ENCODE measurements around the gene WDR86. TPM values are rescaled to one million over a fixed set of nuclear protein-coding genes. Genes with fewer than 3 reads are reported as not detected.

The WDR86 gene
- total RNA-seq, 4 donors from 2014 or later, result 1.4 to 2.4 (median 2.0) TPM; not detected in 1

DNA sequence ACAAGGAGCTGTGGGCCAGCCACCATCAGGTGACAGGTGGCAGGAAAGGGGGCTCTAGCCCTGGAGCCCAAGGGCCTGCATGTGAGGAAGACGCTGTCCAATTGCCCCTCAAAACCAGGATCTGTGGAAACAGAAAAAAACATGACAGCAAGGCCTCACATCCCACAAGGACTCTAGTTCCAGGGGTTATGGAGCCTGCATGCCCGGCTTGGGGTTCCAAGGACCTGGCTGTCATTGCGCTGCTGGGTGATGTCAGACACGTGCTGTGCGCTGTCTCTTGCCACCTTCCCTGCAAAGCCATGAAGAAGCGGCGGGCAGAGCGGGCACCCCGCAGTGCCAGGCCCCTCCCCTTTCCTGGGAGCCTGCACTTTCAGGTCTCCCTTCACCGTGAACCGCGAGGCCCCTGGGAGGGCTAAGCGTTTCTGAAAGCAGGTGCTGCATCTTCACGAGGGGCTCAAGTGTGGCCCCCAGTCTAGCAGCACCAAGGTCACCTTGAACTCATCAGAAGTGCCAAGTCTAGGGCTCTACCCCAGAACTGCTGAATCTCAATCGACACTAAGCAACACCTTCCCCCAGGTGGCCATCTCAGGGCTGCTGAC lies 45.2 kb upstream of the WDR86 start:
- TF ChIP-seq, protein P1, sequence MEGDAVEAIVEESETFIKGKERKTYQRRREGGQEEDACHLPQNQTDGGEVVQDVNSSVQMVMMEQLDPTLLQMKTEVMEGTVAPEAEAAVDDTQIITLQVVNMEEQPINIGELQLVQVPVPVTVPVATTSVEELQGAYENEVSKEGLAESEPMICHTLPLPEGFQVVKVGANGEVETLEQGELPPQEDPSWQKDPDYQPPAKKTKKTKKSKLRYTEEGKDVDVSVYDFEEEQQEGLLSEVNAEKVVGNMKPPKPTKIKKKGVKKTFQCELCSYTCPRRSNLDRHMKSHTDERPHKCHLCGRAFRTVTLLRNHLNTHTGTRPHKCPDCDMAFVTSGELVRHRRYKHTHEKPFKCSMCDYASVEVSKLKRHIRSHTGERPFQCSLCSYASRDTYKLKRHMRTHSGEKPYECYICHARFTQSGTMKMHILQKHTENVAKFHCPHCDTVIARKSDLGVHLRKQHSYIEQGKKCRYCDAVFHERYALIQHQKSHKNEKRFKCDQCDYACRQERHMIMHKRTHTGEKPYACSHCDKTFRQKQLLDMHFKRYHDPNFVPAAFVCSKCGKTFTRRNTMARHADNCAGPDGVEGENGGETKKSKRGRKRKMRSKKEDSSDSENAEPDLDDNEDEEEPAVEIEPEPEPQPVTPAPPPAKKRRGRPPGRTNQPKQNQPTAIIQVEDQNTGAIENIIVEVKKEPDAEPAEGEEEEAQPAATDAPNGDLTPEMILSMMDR (IDR thresholded peaks at IDR 0.05), result no peak
- TF ChIP-seq POLR2A (IDR thresholded peaks at IDR 0.05), result no peak
- peak in 1 of 2 donors; percentile 72 for DNase-seq (ENCODE audit: low spot score in 2 of 2)
- 92 to 97% methylated on average over 6 to 14 of the region's 15 CpGs for WGBS, 2 donors
- intact Hi-C loops (cut with DNase I; ENCODE audit: low total_unique reads), result no loop called here
- no peak overlapping the region for H3K4me3 ChIP-seq (ENCODE audit: low read depth, poor library complexity, severe bottlenecking)

DNA sequence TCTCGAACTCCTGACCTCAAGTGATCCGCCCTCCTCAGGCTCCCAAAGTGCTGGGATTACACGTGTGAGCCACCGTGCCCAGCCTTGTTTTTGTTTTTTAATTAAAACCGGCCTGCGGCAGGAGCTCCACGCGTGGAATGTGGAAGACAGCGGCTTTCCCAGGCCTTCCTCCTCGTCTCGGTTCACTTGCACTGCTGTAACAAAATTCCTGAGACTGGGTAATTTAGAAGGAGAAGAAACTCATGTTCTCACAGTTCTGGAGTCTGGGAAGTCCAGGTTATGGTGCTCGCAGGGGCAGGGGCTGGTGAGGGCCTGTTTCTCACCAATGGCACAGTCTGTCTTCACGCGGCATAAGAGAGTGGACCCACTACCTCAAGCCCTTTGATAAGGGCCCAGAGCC lies 44.5 kb upstream of the WDR86 start:
- no peak overlapping the region for H3K4me3 ChIP-seq (ENCODE audit: low read depth, poor library complexity, severe bottlenecking)
- TF ChIP-seq, protein P1 (IDR thresholded peaks at IDR 0.05), result no peak
- TF ChIP-seq POLR2A (IDR thresholded peaks at IDR 0.05), result no peak
- WGBS, 2 donors, result 80 to 86% methylated on average over 14 of the region's 14 CpGs
- intact Hi-C loops (cut with DNase I; ENCODE audit: low total_unique reads), result no loop called here
- DNase-seq (ENCODE audit: low spot score in 2 of 2), result peak in 1 of 2 donors; percentile 80

DNA sequence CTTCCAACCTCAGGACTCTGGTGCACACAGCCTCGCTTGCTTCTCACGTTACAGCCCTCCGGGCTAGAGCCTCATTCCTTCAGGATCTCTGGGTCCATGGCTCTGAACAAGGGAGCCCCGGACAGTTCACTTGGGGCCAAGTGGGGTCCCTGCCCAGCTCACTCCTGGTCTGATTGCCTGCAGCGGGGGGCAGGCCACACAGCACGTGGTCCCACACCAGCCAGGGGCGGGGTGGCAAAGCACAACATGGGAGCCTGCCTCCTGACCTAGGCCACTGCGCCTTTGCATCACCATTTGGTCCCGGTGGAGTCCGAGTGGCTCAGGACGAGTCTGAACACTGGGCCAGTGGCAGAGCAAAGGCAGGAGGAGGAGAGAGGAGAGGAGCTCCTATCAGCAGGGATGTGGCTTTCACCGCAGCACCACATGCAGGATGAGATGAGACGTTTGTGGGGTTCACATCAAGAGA lies 43.5 kb upstream of the WDR86 start:
- H3K4me3 ChIP-seq (ENCODE audit: low read depth, poor library complexity, severe bottlenecking), result no peak overlapping the region
- intact Hi-C loops (cut with DNase I; ENCODE audit: low total_unique reads), result no loop called here
- 75 to 89% methylated on average over 11 to 13 of the region's 13 CpGs for WGBS, 2 donors
- DNase-seq (ENCODE audit: low spot score in 2 of 2), result peak in 1 of 2 donors; percentile 76
- TF ChIP-seq, protein P1 (IDR thresholded peaks at IDR 0.05), result no peak
- no peak for TF ChIP-seq POLR2A (IDR thresholded peaks at IDR 0.05)

DNA sequence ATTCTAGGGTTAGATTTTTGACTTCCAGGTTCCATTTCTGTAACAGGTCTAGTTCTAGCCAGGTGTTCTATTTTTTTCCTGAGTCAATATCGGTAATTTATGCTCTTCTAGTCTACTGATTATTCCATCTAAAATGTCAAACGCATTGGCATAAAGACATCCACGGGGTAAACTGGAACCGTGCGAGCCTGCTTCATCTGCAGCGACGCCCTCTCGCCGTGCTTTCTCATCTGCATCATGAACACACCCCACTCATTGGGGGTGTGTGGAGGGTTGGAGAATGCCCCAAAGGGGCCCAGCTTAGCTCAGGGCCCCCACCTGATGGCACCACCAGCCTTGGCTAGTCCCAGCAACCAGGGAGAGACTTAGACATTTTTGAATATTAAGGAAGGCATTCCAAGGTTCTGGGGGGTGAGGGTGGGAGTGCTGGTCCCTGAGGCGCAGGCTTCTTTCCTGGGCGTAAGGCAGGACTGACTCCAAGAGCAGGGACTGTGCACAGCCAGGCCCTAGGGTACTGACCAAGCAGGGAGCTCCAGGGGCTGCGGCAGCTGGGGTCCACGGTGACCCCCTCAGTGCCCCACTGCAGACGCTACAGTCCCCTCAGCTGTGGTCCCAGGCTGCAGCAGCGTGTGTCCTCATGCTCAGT lies 43.0 kb upstream of the WDR86 start:
- intact Hi-C loops (cut with DNase I; ENCODE audit: low total_unique reads), result no loop called here
- DNase-seq (ENCODE audit: low spot score in 2 of 2), result peak in 1 of 2 donors; percentile 62
- WGBS, 2 donors, result 66 to 77% methylated on average over 15 of the region's 15 CpGs
- H3K4me3 ChIP-seq (ENCODE audit: low read depth, poor library complexity, severe bottlenecking), result no peak overlapping the region
- TF ChIP-seq POLR2A (IDR thresholded peaks at IDR 0.05), result no peak
- TF ChIP-seq, protein P1 (IDR thresholded peaks at IDR 0.05), result no peak

DNA sequence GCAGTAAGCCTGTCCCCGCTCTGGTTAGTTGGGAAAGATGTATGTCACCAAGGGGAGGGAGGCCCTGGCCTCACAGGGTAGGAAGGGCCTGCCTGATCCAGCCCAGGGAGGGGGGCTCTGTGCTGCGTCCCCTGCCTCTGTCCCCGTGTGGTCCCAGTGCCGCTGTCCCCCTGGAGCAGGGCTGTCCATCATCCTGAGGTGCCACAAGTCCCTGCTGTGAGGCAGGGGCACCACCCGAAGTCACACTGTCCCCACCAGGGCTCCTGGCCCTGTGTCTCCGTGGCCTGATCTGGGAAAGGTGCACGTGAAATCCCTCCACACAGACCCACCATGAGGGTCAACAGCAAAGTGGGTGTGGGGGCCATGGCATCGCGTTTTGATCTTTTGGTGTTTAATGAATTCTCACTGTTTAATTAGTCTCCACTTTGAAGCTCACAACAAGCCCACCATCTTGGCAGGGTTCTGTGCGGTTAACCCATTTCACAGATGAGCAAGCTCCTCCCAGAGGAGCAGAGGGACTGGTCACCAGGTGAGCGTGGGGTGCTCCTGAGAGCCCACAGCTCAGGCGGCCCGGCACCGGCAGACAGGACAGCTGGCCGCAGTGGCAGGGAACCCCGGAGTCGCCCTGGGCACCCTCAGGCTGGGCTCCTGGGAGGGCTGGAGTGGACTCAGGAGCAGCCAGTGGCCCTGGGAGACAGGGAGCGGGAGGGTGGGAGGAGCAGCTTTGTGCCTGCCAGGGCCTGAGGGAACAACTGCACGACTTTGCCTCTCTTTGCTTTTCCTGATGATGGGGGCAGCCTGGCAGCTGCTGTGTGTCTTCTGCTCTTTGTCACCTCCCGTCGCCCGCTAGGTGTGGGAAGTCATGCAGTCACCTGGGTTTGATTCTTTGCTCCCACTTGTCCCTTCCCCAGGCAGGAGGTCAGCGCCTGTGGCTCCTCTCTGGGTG lies 42.1 kb upstream of the WDR86 start:
- TF ChIP-seq POLR2A (IDR thresholded peaks at IDR 0.05), result no peak
- TF ChIP-seq, protein P1 (IDR thresholded peaks at IDR 0.05), result no peak
- 78 to 87% methylated on average over 22 to 23 of the region's 23 CpGs for WGBS, 2 donors
- no peak overlapping the region for H3K4me3 ChIP-seq (ENCODE audit: low read depth, poor library complexity, severe bottlenecking)
- DNase-seq (ENCODE audit: low spot score in 2 of 2), result peak in 1 of 2 donors; percentile 68
- intact Hi-C loops (cut with DNase I; ENCODE audit: low total_unique reads), result no loop called here
